GM12891 (cell line): ENCODE results near the gene S1PR1.

ENCODE experiments used
- POLR2A ChIP-seq: IDR thresholded peaks from 2 replicates; pipeline ENCODE4 v1.6.1; 2011; ENCODE audit warnings: low read depth, low read length, control low read depth
- POU2F2 ChIP-seq: IDR thresholded peaks from 2 replicates; pipeline ENCODE4 v1.6.1; 2011; ENCODE audit warnings: low read depth, mild to moderate bottlenecking, control low read depth, low read length, moderate library complexity

GRCh38 chr1:101241485-101242225 lies 4.8 kb downstream of the S1PR1 start:
- TF ChIP-seq POLR2A (no peak), POU2F2 (no peak)
